Activated CD4-positive, CD25-positive, alpha-beta regulatory T cell (primary cell): ENCODE data around the gene MLH1.
"Not testable (repeated sequence)": the region's sequence is repeated elsewhere in the genome, so short reads cannot be mapped to it uniquely, and the experiment has no call there.

Source experiments
- DNase-seq, 4 experiments: peaks; one replicate each; lab custom pipeline; 2025; lab: John Stamatoyannopoulos, UW

MLH1 gene

DNA sequence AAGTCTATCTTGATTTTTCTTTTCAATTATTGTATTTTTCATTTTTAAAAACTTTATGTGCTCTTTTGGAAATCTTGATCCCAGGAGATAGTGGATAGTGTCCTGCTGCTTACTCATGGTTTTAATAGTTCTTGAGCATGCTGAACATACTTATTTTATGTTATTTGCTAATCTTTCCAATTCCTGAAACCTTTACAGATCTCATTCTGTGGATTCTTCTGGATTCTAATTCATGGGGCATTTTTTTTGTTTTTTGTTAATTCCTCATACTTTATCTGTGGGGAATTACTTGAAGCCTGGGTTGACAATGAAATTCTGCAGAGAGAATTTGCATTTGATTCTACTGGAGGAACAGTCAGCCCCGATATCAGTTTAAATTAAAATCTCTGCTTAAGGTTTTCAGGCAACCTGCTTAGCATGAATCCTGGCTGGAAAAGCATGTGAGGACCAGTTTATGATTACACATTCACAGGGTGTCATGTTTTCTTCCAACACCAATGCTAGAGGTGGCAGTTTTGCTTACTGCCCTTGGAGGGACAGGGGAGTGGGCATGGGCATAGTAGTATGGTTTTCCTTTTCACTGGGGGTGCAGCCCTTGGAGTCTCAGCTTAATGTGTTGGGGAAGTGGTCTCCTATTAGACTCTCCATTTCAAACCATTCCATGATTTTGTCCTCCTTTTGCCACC is 46.0 kb downstream of the MLH1 start:
- DNase-seq = no peak

GRCh38 chr3:37040231-37040630 is 46.9 kb downstream of the MLH1 start:
- DNase-seq = no peak

DNA sequence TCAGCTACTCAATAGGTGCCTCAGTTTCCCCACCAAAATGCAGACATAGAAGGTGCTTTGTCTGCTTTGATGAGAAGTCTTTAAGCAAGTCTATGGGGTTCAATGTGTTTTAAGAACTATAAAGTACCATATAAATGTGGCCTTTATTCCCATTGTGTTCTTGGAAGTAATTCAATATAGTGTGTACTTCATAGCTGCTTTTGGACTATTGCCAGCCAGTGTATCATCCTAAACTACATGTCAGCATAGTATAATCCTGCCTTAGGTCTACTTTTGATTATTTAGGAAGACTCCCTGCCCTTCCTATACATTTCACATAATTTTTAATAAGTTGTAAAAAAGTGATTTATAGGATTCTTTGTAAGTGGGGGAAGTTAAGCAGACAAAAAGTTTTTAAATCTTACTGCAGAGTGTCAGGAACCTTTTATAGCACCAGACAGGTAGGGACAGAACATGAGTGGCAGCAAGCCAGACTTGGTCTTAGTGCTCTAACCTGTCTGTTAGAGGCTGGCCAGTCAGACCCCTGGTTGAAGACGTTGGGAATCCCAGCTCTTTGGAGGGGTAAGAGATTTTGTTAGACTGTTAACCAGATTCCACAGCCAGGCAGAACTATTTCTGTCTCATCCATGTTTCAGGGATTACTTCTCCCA is 48.4 kb downstream of the MLH1 start:
- no peak for DNase-seq

DNA sequence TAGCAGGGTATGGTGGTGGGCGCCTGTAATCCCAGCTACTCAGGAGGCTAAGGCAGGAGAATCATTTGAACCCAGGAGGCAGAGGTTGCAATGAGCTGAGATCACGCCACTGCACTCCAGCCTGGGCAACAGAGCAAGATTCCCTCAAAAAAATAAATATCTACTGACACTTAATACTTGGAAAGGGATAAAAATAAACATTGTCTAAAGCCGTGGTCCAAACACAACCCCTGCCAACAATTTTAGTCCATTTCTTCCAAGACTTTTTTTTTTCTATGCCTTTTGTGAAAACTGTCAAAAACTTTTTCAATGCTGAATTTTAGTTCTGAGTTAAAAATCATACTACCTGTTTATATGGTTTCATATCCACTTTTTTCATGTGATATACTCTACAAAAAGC is 49.4 kb downstream of the MLH1 start:
- DNase-seq = not testable (repeated sequence)

- DNase-seq = no peak
Observed at GRCh38 chr3:37050282-37050681, 57.0 kb downstream of the MLH1 start.

DNA sequence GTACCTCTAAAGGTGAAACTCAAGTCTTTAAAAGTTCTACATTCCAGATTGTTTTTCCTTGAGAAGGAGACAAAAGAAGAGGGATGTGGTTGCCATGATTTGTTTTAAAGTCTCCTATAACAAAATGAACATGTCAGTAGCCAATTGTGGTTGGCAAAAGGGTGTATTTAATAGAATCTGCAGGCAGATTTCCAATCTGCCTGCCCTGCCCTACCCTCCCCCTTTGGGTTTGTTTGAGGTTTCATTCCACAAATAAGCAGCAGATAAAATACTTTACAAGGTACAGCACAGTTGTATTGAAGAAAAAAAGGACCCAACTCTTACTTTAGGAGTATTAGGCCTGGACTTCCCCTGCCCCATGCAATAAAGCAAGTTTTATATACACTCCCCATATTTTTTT is 59.5 kb downstream of the MLH1 start:
- DNase-seq = no peak

DNA sequence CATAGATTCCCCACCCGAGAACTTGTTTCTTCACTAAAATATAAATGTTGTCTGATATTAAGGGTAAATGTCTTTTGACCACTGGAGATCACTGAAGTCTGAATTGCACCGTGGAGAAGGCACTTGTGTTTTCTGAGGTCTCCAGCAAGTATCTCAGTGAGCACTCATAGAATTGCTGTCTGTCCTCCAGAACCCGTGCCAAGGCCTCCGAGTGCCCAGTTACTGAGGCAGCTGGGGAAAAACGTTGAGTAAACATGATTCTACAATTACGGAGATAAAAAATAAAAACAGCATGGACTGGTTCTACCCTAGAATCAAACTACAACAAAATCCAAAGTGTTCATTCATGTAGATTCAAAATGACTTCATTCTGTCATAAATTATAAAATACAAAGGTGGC is 60.0 kb downstream of the MLH1 start:
- no peak for DNase-seq

DNA sequence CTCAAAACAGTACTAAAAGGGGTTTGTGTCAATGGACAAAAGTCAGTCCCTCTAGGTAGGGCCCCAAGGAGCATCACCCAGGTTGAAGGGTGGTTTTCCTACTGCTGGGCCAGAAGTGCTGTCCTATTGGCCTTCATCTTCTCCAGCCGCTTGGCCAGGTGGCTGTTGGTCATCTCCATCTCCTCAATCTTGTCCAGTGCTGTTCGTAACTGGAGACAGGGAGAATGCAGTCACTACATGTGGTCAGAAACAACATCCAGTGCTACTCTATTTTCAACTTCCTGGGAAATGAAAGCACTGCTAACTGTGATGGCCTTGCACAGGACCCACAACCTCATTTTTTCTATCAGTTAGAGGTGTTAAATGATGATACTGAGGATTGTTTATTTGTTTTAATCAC is 60.4 kb downstream of the MLH1 start:
- no peak for DNase-seq

- DNase-seq = no peak
Observed at GRCh38 chr3:37054370-37054769, 61.1 kb downstream of the MLH1 start.

- DNase-seq = not testable (repeated sequence)
Observed at GRCh38 chr3:37055077-37055476, 61.8 kb downstream of the MLH1 start.

DNA sequence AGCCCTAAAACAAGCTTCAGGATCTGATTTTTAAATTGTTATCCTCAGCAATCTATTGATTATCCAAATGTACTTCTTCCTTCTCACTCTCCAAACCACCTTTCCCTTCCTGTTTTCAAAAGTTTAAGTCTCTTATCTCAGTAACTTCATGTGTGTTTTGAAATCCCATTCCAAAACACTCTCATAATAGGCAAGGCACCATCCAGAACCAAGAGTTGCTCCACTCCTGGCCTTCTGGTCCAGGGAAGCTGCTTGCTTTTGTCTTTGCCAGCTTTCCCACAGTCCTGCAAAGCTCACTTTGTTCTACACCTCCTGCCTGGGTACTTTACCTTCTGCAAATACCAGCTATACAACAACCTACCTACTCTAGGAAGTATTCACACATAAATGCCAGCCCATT is 63.5 kb downstream of the MLH1 start:
- DNase-seq = no peak

DNA sequence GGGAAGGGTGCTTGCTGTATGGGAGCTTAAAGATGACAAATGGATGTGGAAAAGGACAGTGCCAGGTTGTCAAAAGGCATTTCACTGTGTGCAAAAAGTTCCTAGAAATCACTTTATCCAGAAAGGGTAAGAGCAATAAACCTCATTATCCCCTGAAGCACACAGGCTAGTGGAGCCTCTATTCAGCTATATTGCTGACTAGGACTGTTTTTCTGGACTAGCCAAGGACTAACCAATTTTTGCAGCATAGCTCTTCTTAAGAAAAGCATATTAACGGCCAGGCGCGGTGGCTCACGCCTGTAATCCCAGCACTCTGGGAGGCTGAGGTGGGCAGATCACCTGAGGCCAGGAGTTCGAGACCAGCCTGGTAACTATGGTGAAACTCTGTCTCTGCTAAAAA is 64.8 kb downstream of the MLH1 start:
- no peak for DNase-seq

GRCh38 chr3:37064747-37065146 is 71.4 kb downstream of the MLH1 start:
- no peak for DNase-seq

DNA sequence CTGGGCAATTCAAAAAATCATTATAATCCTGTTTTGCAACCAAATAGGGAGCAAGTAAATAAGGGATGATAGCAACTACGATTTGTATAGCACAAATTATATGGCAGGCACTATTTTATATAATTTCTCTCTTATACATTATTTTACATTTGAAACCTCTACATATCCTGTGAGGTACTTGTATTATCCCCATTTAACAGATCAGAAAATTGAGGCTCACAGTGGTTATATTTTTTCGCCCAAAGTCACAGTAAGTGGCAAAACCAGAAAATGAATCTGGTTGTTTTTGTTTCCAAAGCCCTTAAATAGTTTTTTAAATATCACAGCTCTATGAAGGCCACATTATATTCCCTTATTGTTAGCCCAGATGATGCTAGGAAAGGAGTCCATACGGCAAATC is 74.3 kb downstream of the MLH1 start:
- DNase-seq = no peak

DNA sequence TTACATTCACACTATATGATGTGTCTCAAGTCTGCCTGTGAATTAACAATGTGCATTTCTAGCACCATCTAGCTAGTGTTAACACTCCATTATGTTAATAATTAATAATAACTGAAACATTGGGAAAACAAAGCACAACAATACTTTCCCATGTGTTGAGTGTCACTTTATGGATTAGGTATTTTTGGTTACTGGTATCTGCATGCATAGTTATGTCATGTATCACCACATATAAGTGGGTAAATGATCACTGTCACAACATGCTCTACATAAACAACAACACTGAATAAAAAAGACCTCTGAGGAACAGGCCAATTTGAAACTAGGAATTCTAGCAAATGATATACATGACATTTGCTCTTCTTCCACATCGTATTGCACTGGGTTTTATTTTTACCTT is 74.7 kb downstream of the MLH1 start:
- no peak for DNase-seq

DNA sequence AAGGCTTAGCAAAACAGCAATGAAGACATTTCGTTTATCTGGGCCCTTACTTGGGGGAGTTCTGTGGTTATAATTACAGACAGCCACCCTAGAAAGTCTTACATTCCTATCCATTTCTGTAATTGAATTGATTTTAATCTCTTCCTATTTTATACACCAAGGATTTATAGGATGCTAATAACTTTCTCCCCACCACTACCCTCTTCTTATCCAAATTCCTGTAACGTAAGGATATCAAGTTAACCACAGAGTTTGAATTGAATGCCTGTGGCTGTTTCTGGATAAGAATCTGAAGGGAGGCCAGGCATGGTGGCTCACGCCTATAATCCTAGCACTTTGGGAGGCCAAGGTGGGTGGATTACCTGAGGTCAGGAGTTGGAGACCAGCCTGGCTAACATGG is 78.6 kb downstream of the MLH1 start:
- DNase-seq = no peak

GRCh38 chr3:37072892-37073291 is 79.6 kb downstream of the MLH1 start:
- DNase-seq = no peak

GRCh38 chr3:37074178-37074577 is 80.9 kb downstream of the MLH1 start:
- no peak for DNase-seq

DNA sequence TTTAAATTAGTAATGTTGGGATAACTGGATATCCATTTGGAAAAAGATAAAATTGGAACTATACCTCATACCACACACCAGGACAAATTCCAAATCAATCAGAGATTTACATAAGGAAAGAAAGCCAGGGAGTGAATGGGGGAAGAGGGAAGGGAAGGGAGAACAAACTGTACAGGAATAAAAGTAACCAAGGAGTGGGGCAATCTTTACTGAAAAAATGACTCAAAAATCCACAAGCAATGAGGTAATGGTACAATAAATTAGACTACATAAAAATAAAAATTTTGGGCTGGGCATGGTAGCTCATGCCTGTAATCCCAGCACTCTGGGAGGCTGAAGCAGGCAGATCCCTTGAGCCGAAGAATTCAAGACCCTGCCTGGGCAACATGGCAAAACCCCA is 82.6 kb downstream of the MLH1 start:
- no peak for DNase-seq

- DNase-seq = no peak
Observed at GRCh38 chr3:37082317-37082716, 89.0 kb downstream of the MLH1 start.

DNA sequence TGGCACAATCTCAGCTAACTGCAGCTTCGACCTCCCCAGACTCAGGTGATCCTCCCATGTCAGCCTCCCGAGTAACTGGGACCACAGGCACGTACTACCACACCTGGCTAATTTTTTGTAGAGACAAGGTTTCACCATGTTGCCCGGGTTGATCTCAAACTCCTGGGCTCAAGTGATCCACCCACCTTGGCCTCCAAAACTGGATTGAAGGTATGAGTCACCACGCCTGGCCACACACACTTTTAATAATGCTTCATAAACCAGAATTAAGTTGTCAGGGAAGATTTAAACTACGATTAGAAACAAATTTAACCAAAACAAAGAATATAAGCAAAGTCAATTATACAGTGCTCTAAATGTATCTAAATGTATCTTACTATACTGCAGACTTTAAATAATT is 93.6 kb downstream of the MLH1 start:
- DNase-seq = no peak

DNA sequence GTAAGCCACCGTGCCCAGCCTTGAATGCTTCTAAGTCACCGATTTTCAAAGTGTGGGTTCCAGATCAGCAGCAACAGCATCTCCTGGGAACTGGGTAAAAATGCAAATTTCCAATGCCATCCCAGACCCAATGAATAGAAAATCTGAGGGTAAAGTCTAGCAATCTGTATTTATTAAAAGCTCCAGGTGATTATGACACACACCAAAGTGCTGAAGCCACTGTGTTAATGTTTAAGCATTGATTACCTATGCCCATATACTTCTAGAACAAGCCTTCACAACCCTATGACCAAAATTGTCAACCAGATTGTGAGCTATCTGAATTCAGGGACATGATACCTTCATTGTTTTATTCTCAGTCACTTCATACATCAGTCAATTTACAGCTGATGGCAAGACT is 94.6 kb downstream of the MLH1 start:
- no peak for DNase-seq

DNA sequence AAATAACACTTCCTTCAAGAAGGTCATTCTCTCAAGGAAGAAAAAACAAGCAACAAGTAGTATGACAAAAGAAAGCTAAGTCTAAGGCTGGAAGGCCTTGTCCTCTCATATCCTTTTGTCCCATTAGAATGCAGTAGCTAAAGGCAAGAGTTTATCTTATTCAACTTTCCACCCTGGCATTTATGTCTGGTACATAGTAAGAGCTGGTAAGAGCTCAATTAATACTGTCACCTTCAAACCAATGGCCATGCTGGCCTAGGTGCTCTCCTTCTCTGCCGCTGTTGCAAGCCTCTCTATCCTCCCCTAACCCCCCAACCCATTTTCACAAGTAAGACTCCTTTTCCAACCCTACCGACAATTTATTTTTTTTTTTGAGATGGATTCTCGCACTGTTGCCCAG is 99.2 kb downstream of the MLH1 start:
- no peak for DNase-seq

- DNase-seq = no peak
Observed at GRCh38 chr3:37093481-37093880, 100.2 kb downstream of the MLH1 start.
